ENCODE results near the gene GRN. TPM values are rescaled to one million over a fixed set of nuclear protein-coding genes. Genes with fewer than 3 reads are reported as not detected.

GRN gene
- total and polyA plus RNA-seq, 2 of the 13 experiments (the other 11 are each of a cell fraction or from before 2014, with no cell fraction given), result 86.6 to 143 TPM

DNA sequence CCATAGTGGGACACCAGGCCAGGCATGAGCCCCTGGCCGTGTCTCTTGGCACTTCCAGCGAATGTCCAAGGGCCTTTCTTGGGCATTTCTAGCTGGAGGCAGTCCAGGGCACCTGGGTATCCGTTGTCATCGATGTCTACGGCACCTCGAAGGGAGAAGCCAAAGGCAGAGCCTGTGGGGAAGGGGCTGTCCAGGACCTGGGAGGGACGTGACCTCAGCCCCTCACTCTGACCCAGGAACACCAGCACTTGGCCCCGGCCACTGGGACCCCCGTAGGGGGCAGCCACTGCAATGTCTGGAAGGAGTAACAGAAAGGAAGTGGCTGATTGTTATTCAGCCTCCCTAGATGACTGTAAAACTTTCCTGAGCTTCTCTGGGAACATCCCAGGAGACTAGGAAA is 35.7 kb downstream of the GRN start (continued):
- TF ChIP-seq ZNF615 (CRISPR knock-in tag; IDR thresholded peaks at IDR 0.05; ENCODE audit: borderline replicate concordance), result no peak
- TF ChIP-seq, protein P1, sequence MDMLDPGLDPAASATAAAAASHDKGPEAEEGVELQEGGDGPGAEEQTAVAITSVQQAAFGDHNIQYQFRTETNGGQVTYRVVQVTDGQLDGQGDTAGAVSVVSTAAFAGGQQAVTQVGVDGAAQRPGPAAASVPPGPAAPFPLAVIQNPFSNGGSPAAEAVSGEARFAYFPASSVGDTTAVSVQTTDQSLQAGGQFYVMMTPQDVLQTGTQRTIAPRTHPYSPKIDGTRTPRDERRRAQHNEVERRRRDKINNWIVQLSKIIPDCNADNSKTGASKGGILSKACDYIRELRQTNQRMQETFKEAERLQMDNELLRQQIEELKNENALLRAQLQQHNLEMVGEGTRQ (IDR thresholded peaks at IDR 0.05; ENCODE audit: low read depth, low read length), result no peak
- TF ChIP-seq, protein P1 (CRISPR knock-in tag; IDR thresholded peaks at IDR 0.05; ENCODE audit: borderline replicate concordance), result no peak

DNA sequence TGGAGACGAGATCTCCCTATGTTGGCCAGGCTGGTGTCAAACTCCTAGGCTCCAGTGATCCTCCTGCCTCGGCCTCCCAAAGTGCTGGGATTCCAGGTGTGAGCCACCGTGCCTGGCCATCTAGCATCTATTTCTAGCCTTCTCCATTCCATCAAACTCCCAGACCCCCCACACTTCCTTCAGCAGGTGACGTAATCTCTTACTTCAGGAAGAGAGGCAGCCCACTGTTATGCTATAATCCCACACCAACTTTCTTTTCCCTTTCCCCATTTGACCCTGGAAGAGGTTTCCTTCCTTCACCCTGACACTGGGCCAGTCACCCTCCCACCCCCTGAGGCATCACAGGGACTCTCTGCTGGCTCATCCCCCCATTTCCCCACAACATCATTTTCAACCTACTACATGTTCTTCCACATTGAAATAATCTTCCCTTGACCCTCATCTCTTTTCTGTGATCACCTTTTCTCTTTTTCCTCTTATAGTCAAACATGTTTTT is 36.8 kb downstream of the GRN start:
- peaks cover 19% of the 10 kb centered on the region for H3K4me1 ChIP-seq (ENCODE audit: insufficient read depth, low read length)
- no TSS peak for BruUV-seq (replicated peaks)
- no peaks in the 10 kb centered on the region for H3K79me2 ChIP-seq (ENCODE audit: insufficient read depth, low read length)
- CTCF ChIA-PET (ENCODE audit: low intra/inter-chr PET ratio, low total read pairs), result no interaction called here
- H3K27me3 ChIP-seq (ENCODE audit: control insufficient read depth in 1 of 2, insufficient read depth in 2 of 2, low read length in 2 of 2), result peaks cover 20 to 76% of the 10 kb centered on the region in 2 experiments
- no peaks in the 10 kb centered on the region for H4K20me1 ChIP-seq (ENCODE audit: insufficient read depth, low read length)
- H3K27ac ChIP-seq (ENCODE audit: extremely low read length, insufficient read depth, low read length), result no peak overlapping the region
- H2AFZ ChIP-seq (ENCODE audit: low read length), result no peak overlapping the region
- intact Hi-C loops (cut with micrococcal nuclease; ENCODE audit: unreplicated experiment), result no loop called here
- ATAC-seq (no peak), DNase-seq (ENCODE audit: low spot score) (no peak), FAIRE-seq (no peak)
- peak; percentile 10; the same call in 1 of the 2 replicates for TF ChIP-seq CREB1 (IDR thresholded peaks at IDR 0.05)
- TF ChIP-seq CREB1 (CRISPR knock-in tag; IDR thresholded peaks at IDR 0.05), result no peak
- TF ChIP-seq ATF7 (IDR thresholded peaks at IDR 0.05), result peak; percentile 95
- no peak for TF ChIP-seq ATF7 (CRISPR knock-in tag; IDR thresholded peaks at IDR 0.05)
- TF ChIP-seq, protein P2, sequence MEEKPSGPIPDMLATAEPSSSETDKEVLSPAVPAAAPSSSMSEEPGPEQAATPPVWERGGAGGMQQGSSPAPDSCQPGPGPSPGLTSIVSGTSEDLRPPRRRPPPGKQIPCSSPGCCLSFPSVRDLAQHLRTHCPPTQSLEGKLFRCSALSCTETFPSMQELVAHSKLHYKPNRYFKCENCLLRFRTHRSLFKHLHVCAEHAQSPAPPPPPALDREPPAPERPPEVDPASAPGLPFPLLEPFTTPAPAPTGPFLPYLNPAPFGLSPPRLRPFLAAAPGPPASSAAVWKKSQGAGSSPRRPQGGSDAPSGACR (CRISPR knock-in tag; IDR thresholded peaks at IDR 0.05), result no peak
- TF ChIP-seq ZNF431 (CRISPR knock-in tag; IDR thresholded peaks at IDR 0.05; ENCODE audit: borderline replicate concordance, low read depth), result no peak
- 33% methylated on average over 4 of the region's 4 CpGs for WGBS (ENCODE audit: low lambda C conversion rate)
- H3K36me3 ChIP-seq (replicated peaks in 1 of 2; ENCODE audit: control insufficient read depth in 1 of 2, insufficient read depth in 2 of 2, low read length in 2 of 2), result no peaks in the 10 kb centered on the region
- H3K4me3 ChIP-seq (replicated peaks in 1 of 3; ENCODE audit: insufficient read depth in 1 of 3, low read depth in 2 of 3, low read length in 3 of 3), result no peak overlapping the region
- POLR2A ChIA-PET, result no interaction called here
- no peak overlapping the region for H3K9ac ChIP-seq (ENCODE audit: insufficient read depth, low read depth, low read length)
- H3K4me2 ChIP-seq (ENCODE audit: low read depth, low read length), result no peak overlapping the region
- in situ Hi-C loops (cut with HindIII; ENCODE audit: extremely low pct_ligation_motif_present, low pct_unique_long_range_greater_than_20kb), result no loop called here
- no peaks in the 10 kb centered on the region for H3K9me3 ChIP-seq (ENCODE audit: low read length)
